ENCODE data around the gene PAQR5.
A peak's percentile ranks its signal among the peaks of the same experiment; 100 is the strongest.
"Not testable (repeated sequence)": the region's sequence is repeated elsewhere in the genome, so short reads cannot be mapped to it uniquely, and the experiment has no call there.

Gene PAQR5

GRCh38 chr15:69439623-69440022 is 140.9 kb downstream of the PAQR5 start:
- TF ChIP-seq CTCF (conservative IDR thresholded peaks at IDR 0.05) = no peak
- no peak overlapping the region for H3K27ac ChIP-seq

- no peak overlapping the region for H3K27ac ChIP-seq
- TF ChIP-seq CTCF (conservative IDR thresholded peaks at IDR 0.05) = no peak
Measured at GRCh38 chr15:69443032-69443611, 144.4 kb downstream of the PAQR5 start.

GRCh38 chr15:69444686-69445085 is 146.0 kb downstream of the PAQR5 start:
- TF ChIP-seq CTCF (conservative IDR thresholded peaks at IDR 0.05) = no peak
- no peak overlapping the region for H3K27ac ChIP-seq

GRCh38 chr15:69446953-69447352 is 148.2 kb downstream of the PAQR5 start:
- no peak overlapping the region for H3K27ac ChIP-seq
- no peak for TF ChIP-seq CTCF (conservative IDR thresholded peaks at IDR 0.05)

- H3K27ac ChIP-seq = not testable (repeated sequence)
Measured at GRCh38 chr15:69450221-69450620, 151.5 kb downstream of the PAQR5 start.

- H3K27ac ChIP-seq = no peak overlapping the region
- no peak for TF ChIP-seq CTCF (conservative IDR thresholded peaks at IDR 0.05)
Measured at GRCh38 chr15:69450968-69451695, 152.4 kb downstream of the PAQR5 start.

- TF ChIP-seq CTCF (conservative IDR thresholded peaks at IDR 0.05) = no peak
- H3K27ac ChIP-seq = peak overlapping the region; percentile 93
Measured at GRCh38 chr15:69451951-69452691, 153.4 kb downstream of the PAQR5 start.

Measured in VCaP (cell line).